ENCODE measurements around the gene CYP24A1.

CYP24A1 gene

GRCh38 chr20:54161008-54161820 is 12.6 kb downstream of the CYP24A1 start:
- no peaks in the 10 kb centered on the region for H3K4me1 ChIP-seq (ENCODE audit: insufficient read depth, low read length)
- no peak overlapping the region for H3K9ac ChIP-seq (ENCODE audit: low read depth, low read length)
- no peaks in the 10 kb centered on the region for H3K9me3 ChIP-seq (ENCODE audit: control insufficient read depth, insufficient read depth, low read length)
- no peaks in the 10 kb centered on the region for H3K36me3 ChIP-seq (ENCODE audit: insufficient read depth, low read length)

GRCh38 chr20:54160065-54161007 is 13.4 kb downstream of the CYP24A1 start:
- Histone ChIP-seq H3K36me3 (ENCODE audit: insufficient read depth, low read length) (no peaks in the 10 kb centered on the region), H3K4me1 (ENCODE audit: insufficient read depth, low read length) (no peaks in the 10 kb centered on the region), H3K9ac (ENCODE audit: low read depth, low read length) (no peak overlapping the region), H3K9me3 (ENCODE audit: control insufficient read depth, insufficient read depth, low read length) (no peaks in the 10 kb centered on the region)

DNA sequence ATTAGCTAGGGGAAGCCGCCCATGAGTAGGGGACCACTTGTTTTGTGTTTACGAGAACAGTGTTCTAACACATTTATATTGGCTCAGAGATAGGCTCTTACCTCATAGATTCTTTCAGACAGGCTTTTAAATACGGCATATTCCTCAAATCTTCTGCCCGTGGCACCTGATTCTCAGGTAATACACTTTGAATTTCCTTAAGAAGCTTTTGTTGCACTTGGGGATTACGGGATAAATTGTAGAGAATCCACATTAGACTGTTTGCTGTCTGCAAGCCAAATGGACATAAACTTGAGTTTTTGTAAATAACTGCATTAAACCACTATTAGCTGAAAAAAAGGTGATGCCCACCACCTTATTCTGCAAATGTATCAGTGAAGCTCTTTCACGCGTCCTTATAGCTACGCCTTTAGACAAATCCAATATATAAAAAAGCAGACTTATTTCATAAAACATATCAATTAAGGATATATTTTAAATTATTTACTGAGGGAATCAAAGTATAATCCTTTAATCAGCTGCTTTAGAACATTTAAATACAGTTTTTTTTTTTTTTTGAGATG is 14.8 kb downstream of the CYP24A1 start:
- Histone ChIP-seq H3K9me3 (ENCODE audit: control insufficient read depth, insufficient read depth, low read length) (no peaks in the 10 kb centered on the region), H3K4me1 (ENCODE audit: insufficient read depth, low read length) (no peaks in the 10 kb centered on the region), H3K36me3 (ENCODE audit: insufficient read depth, low read length) (no peaks in the 10 kb centered on the region), H3K9ac (ENCODE audit: low read depth, low read length) (no peak overlapping the region)

DNA sequence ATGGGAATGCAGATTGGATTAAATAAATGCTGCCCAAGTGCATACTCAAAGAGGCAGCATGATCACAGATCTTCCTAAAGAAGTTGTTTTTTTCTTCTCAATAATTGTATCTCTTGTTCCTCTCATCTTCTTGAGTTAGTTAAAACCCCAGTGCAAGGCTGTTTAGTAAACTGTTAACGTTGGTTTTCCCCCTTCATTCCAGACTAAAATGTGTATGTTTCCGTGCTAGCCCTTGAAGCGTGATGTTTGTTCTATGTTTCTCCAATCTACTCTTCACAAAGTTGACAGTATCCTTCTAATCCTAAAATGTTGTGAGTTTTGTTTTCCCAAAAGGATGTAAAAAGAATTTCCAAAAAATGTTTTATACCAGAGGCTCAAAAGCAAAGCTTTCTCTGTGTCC is 15.6 kb downstream of the CYP24A1 start:
- Histone ChIP-seq H3K4me1 (ENCODE audit: insufficient read depth, low read length) (no peaks in the 10 kb centered on the region), H3K9me3 (ENCODE audit: control insufficient read depth, insufficient read depth, low read length) (no peaks in the 10 kb centered on the region), H3K36me3 (ENCODE audit: insufficient read depth, low read length) (no peaks in the 10 kb centered on the region), H3K9ac (ENCODE audit: low read depth, low read length) (no peak overlapping the region)

GRCh38 chr20:54156981-54157835 is 16.6 kb downstream of the CYP24A1 start:
- H3K9me3 ChIP-seq (ENCODE audit: control insufficient read depth, insufficient read depth, low read length): no peaks in the 10 kb centered on the region
- no peaks in the 10 kb centered on the region for H3K4me1 ChIP-seq (ENCODE audit: insufficient read depth, low read length)
- H3K36me3 ChIP-seq (ENCODE audit: insufficient read depth, low read length): no peaks in the 10 kb centered on the region
- no peak overlapping the region for H3K9ac ChIP-seq (ENCODE audit: low read depth, low read length)

GRCh38 chr20:54156522-54156921 is 17.3 kb downstream of the CYP24A1 start:
- no peaks in the 10 kb centered on the region for H3K9me3 ChIP-seq (ENCODE audit: control insufficient read depth, insufficient read depth, low read length)
- H3K9ac ChIP-seq (ENCODE audit: low read depth, low read length): no peak overlapping the region
- no peaks in the 10 kb centered on the region for H3K36me3 ChIP-seq (ENCODE audit: insufficient read depth, low read length)
- H3K4me1 ChIP-seq (ENCODE audit: insufficient read depth, low read length): no peaks in the 10 kb centered on the region

DNA sequence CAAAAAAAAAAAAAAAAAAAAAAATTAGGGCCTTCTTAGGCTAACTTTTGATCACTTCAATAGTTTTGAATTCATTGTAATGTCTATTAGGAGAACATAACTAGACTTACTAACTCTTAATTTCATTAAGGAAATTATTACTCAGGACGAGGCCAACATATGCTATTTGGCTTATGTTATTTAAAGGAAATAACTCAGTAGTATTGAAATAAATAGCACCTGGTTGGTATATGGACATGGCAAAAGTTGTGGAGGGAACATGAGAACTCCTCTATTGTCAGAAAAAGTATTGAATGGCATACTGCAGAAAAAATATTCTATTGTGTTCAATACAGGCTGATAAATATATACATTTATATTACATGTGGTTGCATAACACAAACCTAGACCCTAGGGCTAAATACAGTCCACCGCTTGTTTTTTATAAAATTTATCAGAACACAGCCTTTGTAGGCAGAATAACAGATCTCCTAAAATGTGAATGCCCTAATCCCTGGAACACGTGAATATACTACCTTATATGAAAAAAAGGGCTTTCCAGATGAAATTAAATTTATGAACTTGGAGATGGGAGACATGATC is 18.0 kb downstream of the CYP24A1 start:
- no peak overlapping the region for H3K9ac ChIP-seq (ENCODE audit: low read depth, low read length)
- no peaks in the 10 kb centered on the region for H3K4me1 ChIP-seq (ENCODE audit: insufficient read depth, low read length)
- H3K36me3 ChIP-seq (ENCODE audit: insufficient read depth, low read length): no peaks in the 10 kb centered on the region
- no peaks in the 10 kb centered on the region for H3K9me3 ChIP-seq (ENCODE audit: control insufficient read depth, insufficient read depth, low read length)

DNA sequence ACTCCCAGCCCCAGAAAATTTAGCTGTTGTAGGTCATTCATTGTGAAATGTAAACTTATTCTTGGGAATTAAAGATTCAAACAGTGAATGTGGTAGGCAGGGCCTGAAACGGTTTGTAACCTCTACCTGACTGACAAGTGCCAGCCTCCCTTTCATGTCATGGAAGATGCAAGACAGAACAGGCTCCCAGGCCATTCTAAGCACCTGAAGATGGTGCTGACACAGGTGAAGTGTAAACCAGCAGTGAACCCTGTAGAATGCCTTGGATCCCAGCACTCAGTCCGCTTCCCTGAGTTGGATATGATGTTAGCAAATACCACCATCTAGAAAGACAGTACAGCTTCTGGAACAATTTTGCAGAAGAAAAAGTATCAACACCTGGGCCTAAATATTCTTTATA is 19.3 kb downstream of the CYP24A1 start:
- Histone ChIP-seq H3K36me3 (ENCODE audit: insufficient read depth, low read length) (no peaks in the 10 kb centered on the region), H3K9me3 (ENCODE audit: control insufficient read depth, insufficient read depth, low read length) (no peaks in the 10 kb centered on the region), H3K4me1 (ENCODE audit: insufficient read depth, low read length) (no peaks in the 10 kb centered on the region), H3K9ac (ENCODE audit: low read depth, low read length) (no peak overlapping the region)

GRCh38 chr20:54153847-54154246 is 19.9 kb downstream of the CYP24A1 start:
- 0 out of 2 replicates have a peak, but pooled peaks cover 2% of the 10 kb centered on the region for H3K4me1 ChIP-seq (ENCODE audit: insufficient read depth, low read length)
- no peak overlapping the region for H3K9ac ChIP-seq (ENCODE audit: low read depth, low read length)
- no peaks in the 10 kb centered on the region for H3K36me3 ChIP-seq (ENCODE audit: insufficient read depth, low read length)

GRCh38 chr20:54153041-54153327 is 20.8 kb downstream of the CYP24A1 start:
- H3K9ac ChIP-seq (ENCODE audit: low read depth, low read length): no peak overlapping the region
- 0 out of 2 replicates have a peak, but pooled peaks cover 3% of the 10 kb centered on the region for H3K4me1 ChIP-seq (ENCODE audit: insufficient read depth, low read length)
- no peaks in the 10 kb centered on the region for H3K36me3 ChIP-seq (ENCODE audit: insufficient read depth, low read length)
- no peaks in the 10 kb centered on the region for H3K9me3 ChIP-seq (ENCODE audit: control insufficient read depth, insufficient read depth, low read length)

More at GRCh38 chr20:54153847-54154246, 19.9 kb downstream of the CYP24A1 start:
- H3K9me3 ChIP-seq (ENCODE audit: control insufficient read depth, insufficient read depth, low read length): no peaks in the 10 kb centered on the region

DNA sequence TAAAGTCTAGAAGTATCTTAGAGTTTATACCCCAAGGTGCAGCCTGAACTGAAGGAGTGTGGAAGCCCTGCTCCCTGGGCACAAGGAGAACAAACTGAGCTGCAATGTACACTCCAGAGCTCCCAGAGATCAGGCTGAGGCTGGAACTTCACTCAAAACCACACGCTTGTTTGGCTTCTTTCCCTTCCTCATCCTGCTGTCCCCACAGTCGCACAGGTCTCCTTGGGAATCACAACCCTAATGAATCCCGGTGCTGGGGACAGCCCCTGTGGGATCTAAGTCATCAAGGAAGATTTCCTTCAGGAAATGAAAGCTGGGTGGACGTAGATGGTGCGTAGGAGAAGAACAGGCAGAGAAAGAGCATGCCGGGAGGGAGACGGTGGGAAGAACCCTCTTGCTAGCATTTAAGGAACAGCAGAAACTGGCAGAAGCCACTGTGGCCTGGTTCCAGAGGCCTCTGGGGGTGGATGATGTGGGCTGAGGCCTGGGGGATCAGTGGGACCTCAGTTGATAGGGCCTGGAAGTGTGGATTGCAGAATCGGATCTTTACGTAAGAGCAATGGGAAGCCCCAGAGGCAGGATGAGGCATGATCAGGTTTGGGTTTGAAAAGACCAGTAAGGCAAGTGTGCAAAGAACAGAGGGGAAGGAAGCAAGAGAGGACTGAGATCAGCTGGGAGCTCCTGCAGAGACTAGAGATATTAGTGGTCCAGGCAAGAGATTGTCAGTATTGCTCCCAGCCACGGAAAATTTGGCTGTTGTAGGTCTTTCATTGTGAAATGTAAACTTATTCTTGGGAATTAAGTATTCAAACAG is 21.4 kb downstream of the CYP24A1 start:
- Histone ChIP-seq H3K36me3 (ENCODE audit: insufficient read depth, low read length) (no peaks in the 10 kb centered on the region), H3K9ac (ENCODE audit: low read depth, low read length) (no peak overlapping the region)

GRCh38 chr20:54151511-54152226 is 22.1 kb downstream of the CYP24A1 start:
- 0 out of 2 replicates have a peak, but pooled peaks cover 3% of the 10 kb centered on the region for H3K4me1 ChIP-seq (ENCODE audit: insufficient read depth, low read length)
- no peaks in the 10 kb centered on the region for H3K9me3 ChIP-seq (ENCODE audit: control insufficient read depth, insufficient read depth, low read length)
- no peaks in the 10 kb centered on the region for H3K36me3 ChIP-seq (ENCODE audit: insufficient read depth, low read length)
- no peak overlapping the region for H3K9ac ChIP-seq (ENCODE audit: low read depth, low read length)

More for the DNA sequence above, 21.4 kb downstream of the CYP24A1 start:
- Histone ChIP-seq H3K9me3 (ENCODE audit: control insufficient read depth, insufficient read depth, low read length) (no peaks in the 10 kb centered on the region), H3K4me1 (ENCODE audit: insufficient read depth, low read length) (0 out of 2 replicates have a peak, but pooled peaks cover 3% of the 10 kb centered on the region)

All from ES-I3 (cell line).